Stimulated activated CD4-positive, alpha-beta T cell treated with anti-CD3 and anti-CD28 coated beads, TNF-alpha, amount 100 ng/mL, for 4 hours (primary cell): ENCODE measurements around the gene YRDC.
"Not testable (repeated sequence)": the region's sequence is repeated elsewhere in the genome, so short reads cannot be mapped to it uniquely, and the experiment has no call there.

Source experiments
- DNase-seq, 3 experiments: peaks; one replicate each; pipeline ENCODE4 v3.0.0-alpha.2; 2020; ENCODE audit warnings: low read depth in 3 of 3

Gene YRDC

GRCh38 chr1:37771440-37771839 is 36.6 kb downstream of the YRDC start:
- DNase-seq = not testable (repeated sequence)

GRCh38 chr1:37767488-37767887 is 40.5 kb downstream of the YRDC start:
- no peak for DNase-seq

GRCh38 chr1:37765916-37766664 is 41.9 kb downstream of the YRDC start:
- DNase-seq = peak in 1 of 3 experiments; percentile 27

- no peak for DNase-seq
These were observed 43.0 kb downstream of the YRDC start, which contains the start of gene EPHA10 for GRCh38 chr1:37764888-37765441. Gene EPHA10, minus strand, starts transcription at chr1:37765120. Its CDS starts 54 bp downstream, at chr1:37765066.

- DNase-seq = no peak
These were observed 43.6 kb downstream of the YRDC start for GRCh38 chr1:37764414-37764825.

GRCh38 chr1:37763791-37764413 is 44.1 kb downstream of the YRDC start:
- DNase-seq = no peak

GRCh38 chr1:37762516-37762915 is 45.5 kb downstream of the YRDC start:
- no peak for DNase-seq

- DNase-seq = no peak
These were observed 46.5 kb downstream of the YRDC start for GRCh38 chr1:37761416-37762095.

- DNase-seq = no peak
These were observed 48.6 kb downstream of the YRDC start for GRCh38 chr1:37759451-37759850.

GRCh38 chr1:37755951-37756560 is 52.0 kb downstream of the YRDC start:
- DNase-seq = no peak

- DNase-seq = no peak
These were observed 52.7 kb downstream of the YRDC start for GRCh38 chr1:37755290-37755689.

- DNase-seq = no peak
These were observed 54.3 kb downstream of the YRDC start for GRCh38 chr1:37753473-37754321.
